Fibroblast of lung (primary cell): ENCODE data around the gene CASQ2.

Experiments
- EZH2 ChIP-seq: IDR thresholded peaks from 2 replicates; pipeline ENCODE4 v1.5.1; 2012; ENCODE audit warnings: low read length, control low read depth, mild to moderate bottlenecking; ENCODE audit errors: missing control alignments
- TF ChIP-seq, protein P1 (sequence below), 2 donors: IDR thresholded peaks in 1 of 2; conservative IDR thresholded peaks in 1 of 2; 1 replicate in 1 of 2; 2 replicates in 1 of 2; pipeline ENCODE4 v1.5.1; 2011 to 2012; ENCODE audit warnings: low read length in 2 of 2, control low read depth in 1 of 2, inconsistent platforms in 1 of 2, low read depth in 1 of 2, mild to moderate bottlenecking in 1 of 2

DNA sequence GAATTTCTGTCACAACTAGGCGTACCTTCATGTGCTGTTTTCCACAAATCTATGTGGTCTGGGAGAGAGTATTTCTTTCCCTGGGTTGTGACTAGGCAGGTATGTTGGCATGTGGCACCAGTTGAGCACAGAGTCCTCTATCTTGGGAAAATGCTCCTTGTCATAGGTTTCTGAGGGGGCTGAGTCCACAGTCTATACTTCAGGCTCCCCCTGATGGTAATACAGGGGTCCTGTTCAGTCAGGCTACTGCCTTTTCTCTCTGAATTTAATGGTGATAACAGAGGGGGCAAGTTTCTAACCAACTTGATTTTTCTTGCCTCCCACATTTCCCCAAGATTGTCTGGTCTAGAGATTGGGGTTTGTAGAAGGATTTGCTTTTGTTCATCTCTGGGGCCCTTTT lies 90.9 kb downstream of the CASQ2 start:
- TF ChIP-seq, protein P1, sequence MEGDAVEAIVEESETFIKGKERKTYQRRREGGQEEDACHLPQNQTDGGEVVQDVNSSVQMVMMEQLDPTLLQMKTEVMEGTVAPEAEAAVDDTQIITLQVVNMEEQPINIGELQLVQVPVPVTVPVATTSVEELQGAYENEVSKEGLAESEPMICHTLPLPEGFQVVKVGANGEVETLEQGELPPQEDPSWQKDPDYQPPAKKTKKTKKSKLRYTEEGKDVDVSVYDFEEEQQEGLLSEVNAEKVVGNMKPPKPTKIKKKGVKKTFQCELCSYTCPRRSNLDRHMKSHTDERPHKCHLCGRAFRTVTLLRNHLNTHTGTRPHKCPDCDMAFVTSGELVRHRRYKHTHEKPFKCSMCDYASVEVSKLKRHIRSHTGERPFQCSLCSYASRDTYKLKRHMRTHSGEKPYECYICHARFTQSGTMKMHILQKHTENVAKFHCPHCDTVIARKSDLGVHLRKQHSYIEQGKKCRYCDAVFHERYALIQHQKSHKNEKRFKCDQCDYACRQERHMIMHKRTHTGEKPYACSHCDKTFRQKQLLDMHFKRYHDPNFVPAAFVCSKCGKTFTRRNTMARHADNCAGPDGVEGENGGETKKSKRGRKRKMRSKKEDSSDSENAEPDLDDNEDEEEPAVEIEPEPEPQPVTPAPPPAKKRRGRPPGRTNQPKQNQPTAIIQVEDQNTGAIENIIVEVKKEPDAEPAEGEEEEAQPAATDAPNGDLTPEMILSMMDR (conservative IDR thresholded peaks at IDR 0.05 in 1 of 2, IDR thresholded peaks at IDR 0.05 in 1 of 2; ENCODE audit: low read depth in 1 of 2, low read length in 2 of 2), result peak in 1 of 2 donors; percentile 9
- no peak for TF ChIP-seq EZH2
